Measurements from ENCODE around the gene FNBP1L. TPM values are rescaled to one million over a fixed set of nuclear protein-coding genes. Genes with fewer than 3 reads are reported as not detected.

Gene FNBP1L
- total and polyA plus RNA-seq, 2 experiments from 2014 or later: 56.3 to 132 TPM

GRCh38 chr1:93503816-93504215 lies 55.9 kb downstream of the FNBP1L start:
- Mint-ChIP-seq H3K4me1 (peaks cover 36% of the 10 kb centered on the region), H3K27me3 (ENCODE audit: insufficient read depth, low read depth, poor library complexity) (peaks cover 2% of the 10 kb centered on the region), H3K4me3 (no peak overlapping the region), H3K9me3 (peaks cover 17% of the 10 kb centered on the region), H3K27ac (no peak overlapping the region), H3K36me3 (ENCODE audit: low read depth) (peaks cover 55% of the 10 kb centered on the region)
- Histone ChIP-seq H3K27ac (ENCODE audit: low read depth) (no peak overlapping the region), H3K4me2 (no peak overlapping the region), H3K36me3 (ENCODE audit: insufficient read depth) (peaks cover 7% of the 10 kb centered on the region), H3K27me3 (ENCODE audit: insufficient read depth) (no peaks in the 10 kb centered on the region), H3K9me2 (ENCODE audit: insufficient read depth) (no peaks in the 10 kb centered on the region), H3K79me2 (replicated peaks; ENCODE audit: insufficient read depth) (peaks cover 100% of the 10 kb centered on the region), H3K4me3 (no peak overlapping the region), H4K20me1 (replicated peaks; ENCODE audit: insufficient read depth) (peaks cover 17% of the 10 kb centered on the region), H2AFZ (no peak overlapping the region), H3F3A (replicated peaks; ENCODE audit: low read depth) (no peaks in the 10 kb centered on the region), H3K4me1 (ENCODE audit: insufficient read depth) (peaks cover 4% of the 10 kb centered on the region)
- TF ChIP-seq STAT1 (IDR thresholded peaks at IDR 0.05; ENCODE audit: unreplicated experiment): no peak
- TF ChIP-seq ETS1 (IDR thresholded peaks at IDR 0.05): no peak
- no peak for TF ChIP-seq REST (IDR thresholded peaks at IDR 0.05; ENCODE audit: unreplicated experiment)
- no peak for TF ChIP-seq EZH2 (IDR thresholded peaks at IDR 0.05; ENCODE audit: low read depth, unreplicated experiment)
- no peak for TF ChIP-seq NANOG (IDR thresholded peaks at IDR 0.05; ENCODE audit: borderline replicate concordance)
- TF ChIP-seq POLR2AphosphoS5 (IDR thresholded peaks at IDR 0.05; ENCODE audit: low read depth): no peak
- no peak for TF ChIP-seq ZNF114 (CRISPR knock-in tag; IDR thresholded peaks at IDR 0.05)
- no peak for TF ChIP-seq EZH2phosphoT487 (IDR thresholded peaks at IDR 0.05; ENCODE audit: unreplicated experiment)
- no peak for TF ChIP-seq JUNB (IDR thresholded peaks at IDR 0.05; ENCODE audit: unreplicated experiment)
- TF ChIP-seq ZNF331 (CRISPR knock-in tag; IDR thresholded peaks at IDR 0.05; ENCODE audit: low read depth): no peak
- TF ChIP-seq CREB1 (CRISPR knock-in tag; IDR thresholded peaks at IDR 0.05; ENCODE audit: low read depth): no peak
- TF ChIP-seq ZNF462 (CRISPR knock-in tag; IDR thresholded peaks at IDR 0.05): no peak
- TF ChIP-seq CTCF (conservative IDR thresholded peaks at IDR 0.05; ENCODE audit: low read depth in 2 of 2): no peak
- no peak for DNase-seq (ENCODE audit: low spot score)
- no peak for ATAC-seq
